Measurements from ENCODE around the gene PXDN.
"Not testable (repeated sequence)": the region's sequence is repeated elsewhere in the genome, so short reads cannot be mapped to it uniquely, and the experiment has no call there.

Gene PXDN

GRCh38 chr2:1784087-1784486 lies 39.8 kb upstream of the PXDN start:
- no peaks in the 10 kb centered on the region for H3K36me3 ChIP-seq (ENCODE audit: control insufficient read depth, insufficient read depth, low read length, severe bottlenecking)
- peaks cover 48% of the 10 kb centered on the region for H3K27me3 ChIP-seq (replicated peaks; ENCODE audit: control insufficient read depth, insufficient read depth, low read length)
- peaks cover 9% of the 10 kb centered on the region for H3K4me1 ChIP-seq (ENCODE audit: control insufficient read depth, insufficient read depth, low read length)
- no peak for DNase-seq (ENCODE audit: low read depth)
- H3K9me3 ChIP-seq (ENCODE audit: control insufficient read depth, low read length): no peaks in the 10 kb centered on the region
- no peak overlapping the region for H3K9ac ChIP-seq (ENCODE audit: low read length)
- H3K4me3 ChIP-seq (ENCODE audit: low read length): no peak overlapping the region

- H3K9ac ChIP-seq (ENCODE audit: low read length): no peak overlapping the region
- H3K4me3 ChIP-seq (ENCODE audit: low read length): no peak overlapping the region
- peaks cover 42% of the 10 kb centered on the region for H3K27me3 ChIP-seq (replicated peaks; ENCODE audit: control insufficient read depth, insufficient read depth, low read length)
- H3K4me1 ChIP-seq (ENCODE audit: control insufficient read depth, insufficient read depth, low read length): peaks cover 3% of the 10 kb centered on the region
- H3K9me3 ChIP-seq (ENCODE audit: control insufficient read depth, low read length): no peaks in the 10 kb centered on the region
- no peak for DNase-seq (ENCODE audit: low read depth)
- H3K36me3 ChIP-seq (ENCODE audit: control insufficient read depth, insufficient read depth, low read length, severe bottlenecking): no peaks in the 10 kb centered on the region
Observed at GRCh38 chr2:1782514-1782913, 38.2 kb upstream of the PXDN start.

GRCh38 chr2:1781291-1782080 lies 37.2 kb upstream of the PXDN start:
- DNase-seq (ENCODE audit: low read depth): no peak

GRCh38 chr2:1780693-1781092 lies 36.4 kb upstream of the PXDN start:
- no peak overlapping the region for H3K4me3 ChIP-seq (ENCODE audit: low read length)
- DNase-seq (ENCODE audit: low read depth): no peak
- H3K27me3 ChIP-seq (replicated peaks; ENCODE audit: control insufficient read depth, insufficient read depth, low read length): peaks cover 40% of the 10 kb centered on the region
- no peaks in the 10 kb centered on the region for H3K9me3 ChIP-seq (ENCODE audit: control insufficient read depth, low read length)
- peaks cover 3% of the 10 kb centered on the region for H3K4me1 ChIP-seq (ENCODE audit: control insufficient read depth, insufficient read depth, low read length)
- H3K36me3 ChIP-seq (ENCODE audit: control insufficient read depth, insufficient read depth, low read length, severe bottlenecking): no peaks in the 10 kb centered on the region
- no peak overlapping the region for H3K9ac ChIP-seq (ENCODE audit: low read length)

More at GRCh38 chr2:1781291-1782080, 37.2 kb upstream of the PXDN start:
- Histone ChIP-seq H3K9ac (ENCODE audit: low read length) (no peak overlapping the region), H3K27me3 (replicated peaks; ENCODE audit: control insufficient read depth, insufficient read depth, low read length) (peaks cover 42% of the 10 kb centered on the region), H3K4me1 (ENCODE audit: control insufficient read depth, insufficient read depth, low read length) (peaks cover 3% of the 10 kb centered on the region), H3K36me3 (ENCODE audit: control insufficient read depth, insufficient read depth, low read length, severe bottlenecking) (no peaks in the 10 kb centered on the region), H3K9me3 (ENCODE audit: control insufficient read depth, low read length) (no peaks in the 10 kb centered on the region), H3K4me3 (ENCODE audit: low read length) (no peak overlapping the region)

GRCh38 chr2:1780054-1780453 lies 35.7 kb upstream of the PXDN start:
- H3K9me3 ChIP-seq (ENCODE audit: control insufficient read depth, low read length); DNase-seq (ENCODE audit: low read depth); H3K36me3 ChIP-seq (ENCODE audit: control insufficient read depth, insufficient read depth, low read length, severe bottlenecking); H3K4me3 ChIP-seq (ENCODE audit: low read length); H3K4me1 ChIP-seq (ENCODE audit: control insufficient read depth, insufficient read depth, low read length); H3K9ac ChIP-seq (ENCODE audit: low read length): not testable (repeated sequence)
- H3K27me3 ChIP-seq (replicated peaks; ENCODE audit: control insufficient read depth, insufficient read depth, low read length): peaks cover 38% of the 10 kb centered on the region

- Histone ChIP-seq H3K36me3 (ENCODE audit: control insufficient read depth, insufficient read depth, low read length, severe bottlenecking) (no peaks in the 10 kb centered on the region), H3K4me1 (ENCODE audit: control insufficient read depth, insufficient read depth, low read length) (peaks cover 6% of the 10 kb centered on the region), H3K9ac (ENCODE audit: low read length) (no peak overlapping the region), H3K4me3 (ENCODE audit: low read length) (no peak overlapping the region), H3K9me3 (ENCODE audit: control insufficient read depth, low read length) (no peaks in the 10 kb centered on the region), H3K27me3 (replicated peaks; ENCODE audit: control insufficient read depth, insufficient read depth, low read length) (peaks cover 41% of the 10 kb centered on the region)
- no peak for DNase-seq (ENCODE audit: low read depth)
Observed at GRCh38 chr2:1778566-1778965, 34.3 kb upstream of the PXDN start.

GRCh38 chr2:1777781-1778180 lies 33.5 kb upstream of the PXDN start:
- H3K9ac ChIP-seq (ENCODE audit: low read length): no peak overlapping the region
- H3K4me1 ChIP-seq (ENCODE audit: control insufficient read depth, insufficient read depth, low read length): peaks cover 11% of the 10 kb centered on the region
- H3K4me3 ChIP-seq (ENCODE audit: low read length): no peak overlapping the region
- peaks cover 42% of the 10 kb centered on the region for H3K27me3 ChIP-seq (replicated peaks; ENCODE audit: control insufficient read depth, insufficient read depth, low read length)
- no peak for DNase-seq (ENCODE audit: low read depth)
- H3K36me3 ChIP-seq (ENCODE audit: control insufficient read depth, insufficient read depth, low read length, severe bottlenecking): no peaks in the 10 kb centered on the region
- no peaks in the 10 kb centered on the region for H3K9me3 ChIP-seq (ENCODE audit: control insufficient read depth, low read length)

GRCh38 chr2:1777156-1777555 lies 32.8 kb upstream of the PXDN start:
- peaks cover 11% of the 10 kb centered on the region for H3K4me1 ChIP-seq (ENCODE audit: control insufficient read depth, insufficient read depth, low read length)
- H3K9ac ChIP-seq (ENCODE audit: low read length): no peak overlapping the region
- DNase-seq (ENCODE audit: low read depth): no peak

GRCh38 chr2:1775511-1776035 lies 31.3 kb upstream of the PXDN start:
- no peak for DNase-seq (ENCODE audit: low read depth)
- peaks cover 11% of the 10 kb centered on the region for H3K4me1 ChIP-seq (ENCODE audit: control insufficient read depth, insufficient read depth, low read length)
- H3K9ac ChIP-seq (ENCODE audit: low read length): no peak overlapping the region
- peaks cover 24% of the 10 kb centered on the region for H3K27me3 ChIP-seq (replicated peaks; ENCODE audit: control insufficient read depth, insufficient read depth, low read length)
- H3K4me3 ChIP-seq (ENCODE audit: low read length): no peak overlapping the region
- H3K9me3 ChIP-seq (ENCODE audit: control insufficient read depth, low read length): no peaks in the 10 kb centered on the region
- H3K36me3 ChIP-seq (ENCODE audit: control insufficient read depth, insufficient read depth, low read length, severe bottlenecking): no peaks in the 10 kb centered on the region

More at GRCh38 chr2:1777156-1777555, 32.8 kb upstream of the PXDN start:
- peaks cover 38% of the 10 kb centered on the region for H3K27me3 ChIP-seq (replicated peaks; ENCODE audit: control insufficient read depth, insufficient read depth, low read length)
- no peak overlapping the region for H3K4me3 ChIP-seq (ENCODE audit: low read length)
- no peaks in the 10 kb centered on the region for H3K36me3 ChIP-seq (ENCODE audit: control insufficient read depth, insufficient read depth, low read length, severe bottlenecking)
- H3K9me3 ChIP-seq (ENCODE audit: control insufficient read depth, low read length): no peaks in the 10 kb centered on the region

GRCh38 chr2:1774929-1775328 lies 30.6 kb upstream of the PXDN start:
- H3K9me3 ChIP-seq (ENCODE audit: control insufficient read depth, low read length): no peaks in the 10 kb centered on the region
- no peaks in the 10 kb centered on the region for H3K36me3 ChIP-seq (ENCODE audit: control insufficient read depth, insufficient read depth, low read length, severe bottlenecking)
- H3K4me1 ChIP-seq (ENCODE audit: control insufficient read depth, insufficient read depth, low read length): peaks cover 11% of the 10 kb centered on the region
- H3K27me3 ChIP-seq (replicated peaks; ENCODE audit: control insufficient read depth, insufficient read depth, low read length): peaks cover 27% of the 10 kb centered on the region
- no peak overlapping the region for H3K4me3 ChIP-seq (ENCODE audit: low read length)
- no peak overlapping the region for H3K9ac ChIP-seq (ENCODE audit: low read length)
- no peak for DNase-seq (ENCODE audit: low read depth)

GRCh38 chr2:1773883-1774282 lies 29.6 kb upstream of the PXDN start:
- Histone ChIP-seq H3K36me3 (ENCODE audit: control insufficient read depth, insufficient read depth, low read length, severe bottlenecking) (no peaks in the 10 kb centered on the region), H3K9me3 (ENCODE audit: control insufficient read depth, low read length) (no peaks in the 10 kb centered on the region)
- DNase-seq (ENCODE audit: low read depth): no peak

More at GRCh38 chr2:1773883-1774282, 29.6 kb upstream of the PXDN start:
- Histone ChIP-seq H3K4me1 (ENCODE audit: control insufficient read depth, insufficient read depth, low read length) (peaks cover 11% of the 10 kb centered on the region), H3K27me3 (replicated peaks; ENCODE audit: control insufficient read depth, insufficient read depth, low read length) (peaks cover 34% of the 10 kb centered on the region), H3K9ac (ENCODE audit: low read length) (no peak overlapping the region), H3K4me3 (ENCODE audit: low read length) (no peak overlapping the region)
